ENCODE measurements around the gene USP28.

USP28 gene

DNA sequence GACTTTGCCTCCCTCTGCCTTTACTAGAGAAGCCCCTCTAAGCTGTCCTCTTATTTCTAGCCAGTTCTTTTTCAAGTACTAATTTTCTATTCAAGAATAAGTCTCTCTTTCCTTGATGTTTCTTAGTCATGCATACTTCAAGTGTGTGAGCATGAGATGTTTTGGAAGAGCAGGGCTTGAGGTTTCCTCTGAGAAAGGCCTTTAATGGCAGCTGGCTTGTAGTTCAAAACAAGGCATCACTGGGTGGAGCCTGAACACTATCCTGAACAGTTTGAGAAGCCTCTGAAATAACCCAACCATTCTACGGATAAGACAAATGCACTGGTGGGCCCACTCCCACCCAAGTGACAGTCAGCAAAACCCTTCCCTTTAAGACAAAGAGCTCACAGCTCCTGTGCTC, 58.2 kb downstream of the USP28 start:
- H3K36me3 ChIP-seq (replicated peaks): no peaks in the 10 kb centered on the region
- TF ChIP-seq CTCF (IDR thresholded peaks at IDR 0.05; ENCODE audit: low read depth, low read length, missing control alignments): no peak
- H3K27me3 ChIP-seq (replicated peaks): no peaks in the 10 kb centered on the region
- no peak overlapping the region for H3K4me3 ChIP-seq (ENCODE audit: low read depth, low read length)
- DNase-seq: no peak
- no peak overlapping the region for H3K27ac ChIP-seq
- in situ Hi-C loops (cut with HindIII; ENCODE audit: low pct_ligation_motif_present, low sequenced_read_pairs): no loop called here

- H3K27ac ChIP-seq: no peak overlapping the region
- no peaks in the 10 kb centered on the region for H3K27me3 ChIP-seq (replicated peaks)
- H3K36me3 ChIP-seq (replicated peaks): no peaks in the 10 kb centered on the region
- in situ Hi-C loops (cut with HindIII; ENCODE audit: low pct_ligation_motif_present, low sequenced_read_pairs): no loop called here
- DNase-seq: no peak
- no peak overlapping the region for H3K4me3 ChIP-seq (ENCODE audit: low read depth, low read length)
- TF ChIP-seq CTCF (IDR thresholded peaks at IDR 0.05; ENCODE audit: low read depth, low read length, missing control alignments): no peak
Observed at GRCh38 chr11:113814181-113814580, 61.2 kb downstream of the USP28 start.

- in situ Hi-C loops (cut with HindIII; ENCODE audit: low pct_ligation_motif_present, low sequenced_read_pairs): no loop called here
Observed at GRCh38 chr11:113808931-113809330, 66.4 kb downstream of the USP28 start.

GRCh38 chr11:113806406-113806805, 69.0 kb downstream of the USP28 start:
- in situ Hi-C loops (cut with HindIII; ENCODE audit: low pct_ligation_motif_present, low sequenced_read_pairs): no loop called here
- peaks cover 7% of the 10 kb centered on the region for H3K36me3 ChIP-seq (replicated peaks)
- no peaks in the 10 kb centered on the region for H3K27me3 ChIP-seq (replicated peaks)
- H3K4me3 ChIP-seq (ENCODE audit: low read depth, low read length): no peak overlapping the region
- DNase-seq: peak; percentile 22
- peak; percentile 75 for TF ChIP-seq CTCF (IDR thresholded peaks at IDR 0.05; ENCODE audit: low read depth, low read length, missing control alignments)
- H3K27ac ChIP-seq: no peak overlapping the region

More at GRCh38 chr11:113808931-113809330, 66.4 kb downstream of the USP28 start:
- Histone ChIP-seq H3K27me3 (replicated peaks) (no peaks in the 10 kb centered on the region), H3K36me3 (replicated peaks) (peaks cover 7% of the 10 kb centered on the region), H3K4me3 (ENCODE audit: low read depth, low read length) (no peak overlapping the region), H3K27ac (no peak overlapping the region)
- no peak for TF ChIP-seq CTCF (IDR thresholded peaks at IDR 0.05; ENCODE audit: low read depth, low read length, missing control alignments)
- no peak for DNase-seq

DNA sequence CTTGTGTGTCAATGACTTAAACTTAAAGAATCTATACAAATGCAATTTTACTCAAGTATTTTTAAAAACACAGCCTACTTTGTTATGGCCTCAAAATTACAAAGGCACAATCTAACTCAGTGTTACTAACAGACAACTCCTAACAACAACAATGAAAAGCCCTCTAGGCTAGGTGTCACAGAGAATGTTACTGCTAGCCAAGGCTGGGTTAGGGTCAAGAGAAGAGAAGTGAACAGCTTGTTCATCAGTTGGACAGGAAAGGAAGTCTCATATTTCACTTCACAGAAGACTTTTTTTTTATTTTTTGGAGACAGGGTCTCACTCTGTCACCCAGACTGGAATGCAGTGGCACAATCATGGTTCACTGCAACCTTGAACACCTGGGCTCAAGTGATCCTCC, 69.7 kb downstream of the USP28 start:
- no peak for TF ChIP-seq CTCF (IDR thresholded peaks at IDR 0.05; ENCODE audit: low read depth, low read length, missing control alignments)
- DNase-seq: no peak
- no peaks in the 10 kb centered on the region for H3K27me3 ChIP-seq (replicated peaks)
- in situ Hi-C loops (cut with HindIII; ENCODE audit: low pct_ligation_motif_present, low sequenced_read_pairs): no loop called here
- H3K4me3 ChIP-seq (ENCODE audit: low read depth, low read length): no peak overlapping the region
- H3K36me3 ChIP-seq (replicated peaks): peaks cover 7% of the 10 kb centered on the region
- no peak overlapping the region for H3K27ac ChIP-seq

- TF ChIP-seq CTCF (IDR thresholded peaks at IDR 0.05; ENCODE audit: low read depth, low read length, missing control alignments): no peak
- Histone ChIP-seq H3K4me3 (ENCODE audit: low read depth, low read length) (no peak overlapping the region), H3K36me3 (replicated peaks) (no peaks in the 10 kb centered on the region), H3K27me3 (replicated peaks) (no peaks in the 10 kb centered on the region), H3K27ac (no peak overlapping the region)
- DNase-seq: no peak
- in situ Hi-C loops (cut with HindIII; ENCODE audit: low pct_ligation_motif_present, low sequenced_read_pairs): no loop called here
Observed at GRCh38 chr11:113802621-113803020, 72.8 kb downstream of the USP28 start.
